Ectodermal cell (in vitro differentiated cells): ENCODE measurements around the gene PFDN5.
"Not testable (repeated sequence)": the region's sequence is repeated elsewhere in the genome, so short reads cannot be mapped to it uniquely, and the experiment has no call there.

ENCODE experiments used
- H3K27ac ChIP-seq: 2 replicates; pipeline ENCODE4 v1.7.0; 2013; ENCODE audit warnings: mild to moderate bottlenecking, low read depth, low read length; ENCODE audit not compliant: insufficient read depth, poor library complexity, severe bottlenecking
- H3K27me3 ChIP-seq: 2 replicates; pipeline ENCODE4 v1.7.0; 2013; ENCODE audit warnings: mild to moderate bottlenecking, low read length; ENCODE audit not compliant: insufficient read depth, control insufficient read depth, poor library complexity, severe bottlenecking
- H3K36me3 ChIP-seq: one replicate; pipeline ENCODE4 v1.7.0; 2013; ENCODE audit warnings: low read length; ENCODE audit not compliant: control insufficient read depth, insufficient read depth
- H3K4me1 ChIP-seq: one replicate; pipeline ENCODE4 v1.7.0; 2013; ENCODE audit warnings: low read length; ENCODE audit not compliant: control insufficient read depth, insufficient read depth
- H3K4me3 ChIP-seq: 2 replicates; pipeline ENCODE4 v1.7.0; 2013; ENCODE audit warnings: low read depth, low read length, control low read depth; ENCODE audit not compliant: insufficient read depth
- H3K9me3 ChIP-seq: 2 replicates; pipeline ENCODE4 v1.7.0; 2013; ENCODE audit warnings: mild to moderate bottlenecking, low read length, moderate library complexity; ENCODE audit not compliant: control insufficient read depth
- WGBS, 2 experiments: methylation state at CpG; one replicate each; pipeline ENCODE4 v1.1.7; 2013; ENCODE audit warnings: missing lambda C conversion rate in 2 of 2; 5-methylcytosine and 5-hydroxymethylcytosine counted together

The PFDN5 gene

GRCh38 chr12:53326460-53327185, 31.3 kb downstream of the PFDN5 start:
- no peak overlapping the region for H3K27ac ChIP-seq
- no peak overlapping the region for H3K4me3 ChIP-seq
- no peaks in the 10 kb centered on the region for H3K9me3 ChIP-seq
- H3K27me3 ChIP-seq, result peaks cover 16% of the 10 kb centered on the region
- H3K4me1 ChIP-seq, result peaks cover 34% of the 10 kb centered on the region
- WGBS, 2 experiments, result 62 to 65% methylated on average over 8 of the region's 8 CpGs
- H3K36me3 ChIP-seq, result no peaks in the 10 kb centered on the region

- Histone ChIP-seq H3K27me3 (peaks cover 16% of the 10 kb centered on the region), H3K27ac (no peak overlapping the region), H3K36me3 (no peaks in the 10 kb centered on the region), H3K9me3 (no peaks in the 10 kb centered on the region), H3K4me1 (peaks cover 30% of the 10 kb centered on the region), H3K4me3 (no peak overlapping the region)
- 85 to 90% methylated on average over 3 of the region's 3 CpGs for WGBS, 2 experiments
Observed at GRCh38 chr12:53327435-53328042, 32.2 kb downstream of the PFDN5 start.

- H3K27me3 ChIP-seq, result peaks cover 13% of the 10 kb centered on the region
- no peak overlapping the region for H3K27ac ChIP-seq
- H3K36me3 ChIP-seq, result no peaks in the 10 kb centered on the region
- H3K4me1 ChIP-seq, result peaks cover 30% of the 10 kb centered on the region
- H3K4me3 ChIP-seq, result no peak overlapping the region
- WGBS, 2 experiments, result 58 to 63% methylated on average over 16 of the region's 16 CpGs
- H3K9me3 ChIP-seq, result no peaks in the 10 kb centered on the region
Observed at GRCh38 chr12:53328043-53328435, 32.7 kb downstream of the PFDN5 start.

GRCh38 chr12:53330671-53331070, 35.3 kb downstream of the PFDN5 start:
- H3K36me3 ChIP-seq, result no peaks in the 10 kb centered on the region
- no peak overlapping the region for H3K27ac ChIP-seq
- no peak overlapping the region for H3K4me3 ChIP-seq
- WGBS, 2 experiments, result 92 to 94% methylated on average over 5 of the region's 5 CpGs
- no peaks in the 10 kb centered on the region for H3K27me3 ChIP-seq
- H3K9me3 ChIP-seq, result no peaks in the 10 kb centered on the region
- peaks cover 36% of the 10 kb centered on the region for H3K4me1 ChIP-seq

GRCh38 chr12:53332339-53332738, 37.0 kb downstream of the PFDN5 start:
- H3K27ac ChIP-seq, H3K36me3 ChIP-seq, H3K9me3 ChIP-seq, H3K27me3 ChIP-seq, H3K4me3 ChIP-seq: not testable (repeated sequence)
- H3K4me1 ChIP-seq, result peaks cover 32% of the 10 kb centered on the region

GRCh38 chr12:53332744-53333143, 37.4 kb downstream of the PFDN5 start:
- WGBS, 2 experiments, result 88 to 91% methylated on average over 13 to 15 of the region's 15 CpGs
- no peaks in the 10 kb centered on the region for H3K9me3 ChIP-seq
- no peaks in the 10 kb centered on the region for H3K36me3 ChIP-seq
- H3K27ac ChIP-seq, result no peak overlapping the region
- H3K4me1 ChIP-seq, result peaks cover 32% of the 10 kb centered on the region
- no peak overlapping the region for H3K4me3 ChIP-seq
- no peaks in the 10 kb centered on the region for H3K27me3 ChIP-seq

GRCh38 chr12:53333289-53333688, 37.9 kb downstream of the PFDN5 start:
- no peaks in the 10 kb centered on the region for H3K27me3 ChIP-seq
- 88 to 90% methylated on average over 2 to 3 of the region's 4 CpGs for WGBS, 2 experiments
- no peak overlapping the region for H3K4me3 ChIP-seq
- no peak overlapping the region for H3K27ac ChIP-seq
- H3K36me3 ChIP-seq, result no peaks in the 10 kb centered on the region
- no peaks in the 10 kb centered on the region for H3K9me3 ChIP-seq
- peaks cover 36% of the 10 kb centered on the region for H3K4me1 ChIP-seq

- Histone ChIP-seq H3K27ac (no peak overlapping the region), H3K4me1 (peaks cover 41% of the 10 kb centered on the region), H3K27me3 (no peaks in the 10 kb centered on the region), H3K36me3 (no peaks in the 10 kb centered on the region), H3K4me3 (no peak overlapping the region), H3K9me3 (no peaks in the 10 kb centered on the region)
- 85 to 86% methylated on average over 7 of the region's 7 CpGs for WGBS, 2 experiments
Observed at GRCh38 chr12:53333845-53334244, 38.5 kb downstream of the PFDN5 start.

GRCh38 chr12:53334822-53335221, 39.5 kb downstream of the PFDN5 start:
- Histone ChIP-seq H3K4me1 (peaks cover 44% of the 10 kb centered on the region), H3K4me3 (no peak overlapping the region), H3K9me3 (no peaks in the 10 kb centered on the region), H3K27ac (no peak overlapping the region), H3K27me3 (no peaks in the 10 kb centered on the region), H3K36me3 (no peaks in the 10 kb centered on the region)
- 69 to 71% methylated on average over 8 of the region's 8 CpGs for WGBS, 2 experiments

GRCh38 chr12:53336181-53336681, 40.9 kb downstream of the PFDN5 start, which contains the start of gene SP7:
SP7 (minus strand) TSS chr12:53336354; CDS start chr12:53335646, 708 bp downstream.
- peaks cover 44% of the 10 kb centered on the region for H3K4me1 ChIP-seq
- no peak within 1 kb of the TSS for H3K27ac ChIP-seq
- H3K27me3 ChIP-seq, result no peaks in the 10 kb centered on the region
- no peaks in the 10 kb centered on the region for H3K36me3 ChIP-seq
- no peak within 1 kb of the TSS for H3K4me3 ChIP-seq
- WGBS, 2 experiments, result 75 to 78% methylated on average over 12 to 14 of the region's 15 CpGs
- H3K9me3 ChIP-seq, result no peaks in the 10 kb centered on the region
